ENCODE results near the gene GTF2F2. TPM values are rescaled to one million over a fixed set of nuclear protein-coding genes. Genes with fewer than 3 reads are reported as not detected.
A peak's percentile ranks its signal among the peaks of the same experiment; 100 is the strongest.

Gene GTF2F2
- total RNA-seq, 1 experiment from 2014 or later: 47.4 TPM

DNA sequence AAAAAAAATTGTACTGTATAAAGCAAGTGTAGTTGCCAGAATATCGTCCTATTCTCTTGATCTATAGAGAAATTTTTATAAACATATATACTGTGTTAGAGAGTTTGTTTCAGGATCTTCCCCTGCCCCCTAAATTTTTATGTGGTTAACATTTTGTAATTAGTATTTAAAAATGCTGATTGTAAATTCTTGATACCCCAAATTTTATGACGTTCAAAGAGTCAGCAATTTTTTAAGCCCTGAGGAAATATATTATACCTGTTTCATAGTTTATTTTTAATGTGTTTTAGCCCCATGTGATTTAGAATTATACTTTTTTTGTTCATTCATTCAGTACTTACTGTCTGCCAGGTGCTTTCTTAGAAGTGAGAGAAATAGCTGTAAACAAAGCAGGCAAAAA is 87.8 kb downstream of the GTF2F2 start:
- Mint-ChIP-seq H3K36me3 (ENCODE audit: insufficient read depth, unreplicated experiment) (peaks cover 34% of the 10 kb centered on the region), H3K4me3 (ENCODE audit: unreplicated experiment) (no peak overlapping the region), H3K9me3 (ENCODE audit: unreplicated experiment) (no peaks in the 10 kb centered on the region), H3K27ac (ENCODE audit: low read depth, unreplicated experiment) (peak overlapping the region; percentile 88), H3K27me3 (ENCODE audit: insufficient read depth, unreplicated experiment) (no peaks in the 10 kb centered on the region), H3K4me1 (ENCODE audit: insufficient read depth, unreplicated experiment) (peaks cover 47% of the 10 kb centered on the region)
- TF ChIP-seq, protein P1, sequence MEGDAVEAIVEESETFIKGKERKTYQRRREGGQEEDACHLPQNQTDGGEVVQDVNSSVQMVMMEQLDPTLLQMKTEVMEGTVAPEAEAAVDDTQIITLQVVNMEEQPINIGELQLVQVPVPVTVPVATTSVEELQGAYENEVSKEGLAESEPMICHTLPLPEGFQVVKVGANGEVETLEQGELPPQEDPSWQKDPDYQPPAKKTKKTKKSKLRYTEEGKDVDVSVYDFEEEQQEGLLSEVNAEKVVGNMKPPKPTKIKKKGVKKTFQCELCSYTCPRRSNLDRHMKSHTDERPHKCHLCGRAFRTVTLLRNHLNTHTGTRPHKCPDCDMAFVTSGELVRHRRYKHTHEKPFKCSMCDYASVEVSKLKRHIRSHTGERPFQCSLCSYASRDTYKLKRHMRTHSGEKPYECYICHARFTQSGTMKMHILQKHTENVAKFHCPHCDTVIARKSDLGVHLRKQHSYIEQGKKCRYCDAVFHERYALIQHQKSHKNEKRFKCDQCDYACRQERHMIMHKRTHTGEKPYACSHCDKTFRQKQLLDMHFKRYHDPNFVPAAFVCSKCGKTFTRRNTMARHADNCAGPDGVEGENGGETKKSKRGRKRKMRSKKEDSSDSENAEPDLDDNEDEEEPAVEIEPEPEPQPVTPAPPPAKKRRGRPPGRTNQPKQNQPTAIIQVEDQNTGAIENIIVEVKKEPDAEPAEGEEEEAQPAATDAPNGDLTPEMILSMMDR (IDR thresholded peaks at IDR 0.05; ENCODE audit: unreplicated experiment): no peak
- no peak for DNase-seq (ENCODE audit: unreplicated experiment)
- BruUV-seq (replicated peaks): no TSS peak
- POLR2A ChIA-PET: interaction anchor here (0.8 to 7.4 kb wide), 15 partner anchors 10 to 892 kb away, joined by 3 to 153 read pairs (median 13); partner anchors contain the start of genes GTF2F2 and TPT1
- intact Hi-C loops (cut with micrococcal nuclease): loop anchor here (5.0 kb wide), 1 partner anchor 34 kb away; no protein-coding TSS in a partner anchor
- CTCF ChIA-PET: interaction anchor here (1.0 to 2.9 kb wide), 6 partner anchors 11 to 161 kb away, joined by 3 to 20 read pairs (median 4); no protein-coding TSS in a partner anchor

DNA sequence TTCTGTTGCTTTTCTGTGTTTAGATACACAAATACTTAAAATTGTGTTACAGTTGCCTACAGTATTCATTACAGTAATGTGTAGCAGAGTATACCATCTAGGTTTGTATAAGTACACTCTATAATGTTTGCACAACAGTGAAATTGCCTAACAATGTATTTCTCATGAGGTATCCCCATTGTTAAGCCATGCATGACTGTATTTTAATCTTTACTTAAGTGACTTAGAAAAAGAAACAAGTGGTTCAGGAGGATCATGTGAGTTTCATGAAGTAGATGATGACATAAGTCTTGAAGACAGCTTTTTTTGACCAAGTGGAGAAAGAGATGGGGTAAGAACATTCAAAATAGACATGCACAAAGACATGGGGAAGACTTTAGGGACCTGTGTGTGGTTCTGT is 88.9 kb downstream of the GTF2F2 start:
- peak overlapping the region; percentile 6 for H3K4me3 Mint-ChIP-seq (ENCODE audit: unreplicated experiment)
- intact Hi-C loops (cut with micrococcal nuclease): loop anchor here (5.0 kb wide), 1 partner anchor 33 kb away; no protein-coding TSS in a partner anchor
- no TSS peak for BruUV-seq (replicated peaks)
- ChIA-PET POLR2A (interaction anchor here (0.6 to 7.4 kb wide), 12 partner anchors 9 to 154 kb away, joined by 3 to 153 read pairs (median 10); partner anchors contain the start of genes GTF2F2 and TPT1), CTCF (interaction anchor here (0.7 to 2.9 kb wide), 5 partner anchors 8 to 162 kb away, joined by 3 to 20 read pairs (median 4); no protein-coding TSS in a partner anchor)
- DNase-seq (ENCODE audit: unreplicated experiment): peak; percentile 79
- H3K36me3 Mint-ChIP-seq (ENCODE audit: insufficient read depth, unreplicated experiment): peaks cover 34% of the 10 kb centered on the region
- H3K9me3 Mint-ChIP-seq (ENCODE audit: unreplicated experiment): no peaks in the 10 kb centered on the region
- no peaks in the 10 kb centered on the region for H3K27me3 Mint-ChIP-seq (ENCODE audit: insufficient read depth, unreplicated experiment)
- H3K4me1 Mint-ChIP-seq (ENCODE audit: insufficient read depth, unreplicated experiment): peaks cover 47% of the 10 kb centered on the region
- TF ChIP-seq, protein P1 (IDR thresholded peaks at IDR 0.05; ENCODE audit: unreplicated experiment): no peak
- peak overlapping the region; percentile 92 for H3K27ac Mint-ChIP-seq (ENCODE audit: low read depth, unreplicated experiment)

DNA sequence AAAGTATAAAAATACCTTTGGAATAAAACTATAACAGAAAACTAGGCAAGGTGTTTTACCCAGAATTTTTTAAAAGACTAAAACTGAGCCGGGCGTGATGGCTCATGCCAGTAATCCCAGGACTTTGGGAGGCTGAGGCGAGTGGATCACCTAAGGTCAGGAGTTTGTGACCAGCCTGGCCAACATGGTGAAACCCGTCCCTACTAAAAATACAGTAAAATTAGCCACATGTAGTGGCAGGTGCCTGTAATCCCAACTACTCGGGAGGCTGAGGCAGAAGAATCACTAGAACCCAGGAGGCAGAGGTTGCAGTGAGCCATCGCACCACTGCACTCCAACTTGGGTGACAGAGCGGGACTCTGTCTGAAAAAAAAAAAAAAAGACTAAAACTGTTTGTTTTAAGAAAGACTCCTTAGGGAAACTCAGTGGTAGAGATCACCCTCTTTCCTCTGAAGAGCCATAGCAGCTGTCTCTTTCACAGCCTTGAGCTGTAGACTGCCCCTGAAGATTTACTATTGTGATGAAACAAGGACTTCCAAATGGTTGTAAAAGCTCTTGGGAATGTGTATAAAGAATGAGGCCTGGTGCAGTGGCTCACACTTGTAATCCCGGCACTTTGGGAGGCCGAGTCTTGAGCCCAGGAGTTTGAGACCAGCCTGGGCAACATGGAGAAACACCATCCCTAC is 95.2 kb downstream of the GTF2F2 start:
- Mint-ChIP-seq H3K4me1 (ENCODE audit: insufficient read depth, unreplicated experiment) (peaks cover 30% of the 10 kb centered on the region), H3K27ac (ENCODE audit: low read depth, unreplicated experiment) (no peak overlapping the region), H3K9me3 (ENCODE audit: unreplicated experiment) (no peaks in the 10 kb centered on the region), H3K36me3 (ENCODE audit: insufficient read depth, unreplicated experiment) (peaks cover 33% of the 10 kb centered on the region), H3K27me3 (ENCODE audit: insufficient read depth, unreplicated experiment) (no peaks in the 10 kb centered on the region), H3K4me3 (ENCODE audit: unreplicated experiment) (no peak overlapping the region)
- intact Hi-C loops (cut with micrococcal nuclease): no loop called here
- POLR2A ChIA-PET: interaction anchor here (0.7 to 1.0 kb wide), 4 partner anchors 9 to 835 kb away, joined by 3 to 5 read pairs (median 3); partner anchors contain the start of gene KCTD4
- TF ChIP-seq, protein P1 (IDR thresholded peaks at IDR 0.05; ENCODE audit: unreplicated experiment): no peak
- CTCF ChIA-PET: interaction anchor here (0.7 to 1.0 kb wide), 2 partner anchors 8 to 266 kb away, joined by 3 to 4 read pairs; no protein-coding TSS in a partner anchor
- BruUV-seq (replicated peaks): no TSS peak
- no peak for DNase-seq (ENCODE audit: unreplicated experiment)

DNA sequence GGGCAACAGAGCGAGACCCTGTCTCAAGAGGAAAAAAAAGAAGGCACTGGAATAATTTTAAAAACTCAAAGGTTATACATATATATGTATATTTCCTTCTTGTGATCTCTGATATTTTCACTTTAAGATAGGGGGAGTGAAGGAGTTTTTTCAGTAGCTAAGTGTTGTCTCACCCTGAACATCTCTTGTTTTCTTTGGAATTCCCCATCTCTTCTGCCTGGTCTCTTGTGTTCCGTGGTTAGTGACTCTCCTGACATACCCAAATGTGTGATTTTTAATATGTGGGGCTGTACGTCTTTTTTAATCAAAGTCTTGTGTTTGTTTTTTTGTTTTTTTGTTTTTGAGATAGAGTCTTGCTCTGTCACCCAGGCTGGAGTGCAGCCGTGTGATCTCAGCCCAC is 95.9 kb downstream of the GTF2F2 start:
- Mint-ChIP-seq H3K27ac (ENCODE audit: low read depth, unreplicated experiment) (no peak overlapping the region), H3K4me3 (ENCODE audit: unreplicated experiment) (no peak overlapping the region), H3K9me3 (ENCODE audit: unreplicated experiment) (no peaks in the 10 kb centered on the region), H3K27me3 (ENCODE audit: insufficient read depth, unreplicated experiment) (no peaks in the 10 kb centered on the region), H3K36me3 (ENCODE audit: insufficient read depth, unreplicated experiment) (peaks cover 27% of the 10 kb centered on the region), H3K4me1 (ENCODE audit: insufficient read depth, unreplicated experiment) (peaks cover 34% of the 10 kb centered on the region)
- intact Hi-C loops (cut with micrococcal nuclease): no loop called here
- no TSS peak for BruUV-seq (replicated peaks)
- CTCF ChIA-PET: interaction anchor here (1.0 kb wide), 1 partner anchor 9 kb away, joined by 4 read pairs; no protein-coding TSS in a partner anchor
- POLR2A ChIA-PET: interaction anchor here (1.0 to 4.2 kb wide), 2 partner anchors 10 to 22 kb away, joined by 3 to 109 read pairs; no protein-coding TSS in a partner anchor
- DNase-seq (ENCODE audit: unreplicated experiment): no peak
- TF ChIP-seq, protein P1 (IDR thresholded peaks at IDR 0.05; ENCODE audit: unreplicated experiment): no peak
